HK-2 (cell line): ENCODE measurements around the gene ZNF394.

ENCODE experiments used
- DNase-seq: peaks from one replicate; pipeline ENCODE4 v3.0.0-alpha.2; 2018; ENCODE audit not compliant: unreplicated experiment

The ZNF394 gene

DNA sequence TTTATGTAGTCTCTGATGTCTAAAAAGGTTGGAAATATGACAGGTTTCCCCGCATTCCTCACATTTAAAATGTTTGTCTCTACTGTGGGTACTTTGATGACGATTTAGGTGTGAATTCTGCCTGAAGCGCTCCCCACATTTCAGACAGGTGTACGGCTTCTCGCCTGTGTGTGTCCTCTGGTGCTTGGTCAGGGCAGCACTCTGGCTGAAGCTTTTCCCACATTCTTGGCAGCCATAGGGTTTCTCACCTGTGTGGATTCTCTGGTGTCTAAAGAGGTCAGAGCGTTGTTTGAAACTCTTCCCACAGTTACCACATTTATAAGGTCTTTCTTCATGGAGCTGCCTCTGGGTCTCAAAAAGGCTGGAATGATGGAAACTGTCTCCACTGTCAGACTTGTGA is 6.3 kb downstream of the ZNF394 start:
- no peak for DNase-seq

DNA sequence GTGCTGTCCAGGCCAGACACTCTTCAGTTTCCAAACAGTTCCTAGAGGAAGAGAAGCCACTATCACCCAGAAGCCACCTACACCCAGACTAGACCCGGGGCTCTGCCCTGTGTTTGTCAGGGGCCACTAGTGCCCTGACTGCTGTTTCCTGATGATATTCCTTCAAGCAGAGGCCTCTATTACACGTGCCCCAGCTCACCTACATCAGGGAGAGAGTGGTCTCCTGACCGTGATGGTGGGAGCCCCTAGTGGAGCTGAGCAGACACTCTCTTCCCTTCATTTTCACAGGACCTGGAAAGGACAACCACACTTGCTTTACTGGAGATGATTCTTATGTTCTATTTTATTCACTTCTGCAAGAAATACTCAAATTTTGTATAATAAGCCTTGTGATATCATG is 9.2 kb downstream of the ZNF394 start:
- DNase-seq: no peak

DNA sequence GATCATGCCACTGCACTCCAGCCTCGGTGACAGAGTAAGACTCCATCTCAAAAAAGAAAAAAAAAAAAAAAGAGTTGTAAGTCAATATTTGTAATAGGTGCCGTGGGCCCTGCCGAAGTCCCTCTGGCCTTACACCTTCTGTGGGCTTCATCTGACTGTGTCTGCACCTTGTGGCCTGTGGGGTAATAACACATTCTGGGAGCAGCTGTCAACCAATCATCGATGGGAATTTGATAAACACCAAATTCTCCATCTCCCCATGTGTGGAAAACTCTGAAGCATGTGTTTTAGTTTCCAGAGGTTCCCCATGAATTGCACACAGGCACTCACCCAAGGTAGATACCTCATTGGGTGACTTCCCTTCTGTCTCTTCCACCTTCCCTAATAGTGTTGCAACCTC is 10.8 kb downstream of the ZNF394 start:
- DNase-seq: no peak

DNA sequence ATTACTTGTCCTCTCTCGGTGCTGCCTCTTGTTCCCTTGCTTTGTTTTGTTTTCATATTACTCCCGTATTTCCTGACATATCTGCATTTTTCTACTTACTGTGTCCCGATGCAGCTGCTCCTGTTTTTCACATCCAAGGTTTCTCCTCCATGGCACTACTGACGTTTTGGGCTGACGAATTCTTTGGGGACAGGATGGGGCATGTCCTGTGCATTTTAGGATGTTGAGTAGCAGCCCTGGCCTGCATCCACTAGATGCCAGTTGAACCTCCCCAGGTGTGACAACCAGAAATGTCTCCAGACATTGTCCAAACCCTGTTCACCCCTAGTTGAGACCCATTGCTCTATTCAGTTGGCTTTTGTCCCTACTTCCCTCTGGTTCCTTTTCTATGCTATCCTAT is 15.0 kb downstream of the ZNF394 start:
- no peak for DNase-seq

GRCh38 chr7:99478464-99479440 is 21.3 kb downstream of the ZNF394 start:
- DNase-seq: no peak

- DNase-seq: no peak
These were observed 24.0 kb downstream of the ZNF394 start for GRCh38 chr7:99476107-99476506.

DNA sequence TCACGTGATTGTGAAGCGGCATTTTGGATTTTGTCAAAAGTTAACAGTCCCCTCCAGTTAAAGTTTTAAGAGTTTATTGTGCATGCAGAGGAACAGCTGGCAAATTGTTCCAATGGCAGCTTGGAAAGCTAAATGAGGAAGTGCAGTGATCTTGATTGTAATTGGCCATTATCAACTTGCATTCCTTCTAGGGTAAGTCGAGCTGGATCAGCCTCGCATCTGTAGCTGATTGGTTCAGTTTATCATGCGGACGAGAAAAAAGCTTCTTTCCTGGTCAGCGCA is 26.8 kb downstream of the ZNF394 start:
- no peak for DNase-seq

DNA sequence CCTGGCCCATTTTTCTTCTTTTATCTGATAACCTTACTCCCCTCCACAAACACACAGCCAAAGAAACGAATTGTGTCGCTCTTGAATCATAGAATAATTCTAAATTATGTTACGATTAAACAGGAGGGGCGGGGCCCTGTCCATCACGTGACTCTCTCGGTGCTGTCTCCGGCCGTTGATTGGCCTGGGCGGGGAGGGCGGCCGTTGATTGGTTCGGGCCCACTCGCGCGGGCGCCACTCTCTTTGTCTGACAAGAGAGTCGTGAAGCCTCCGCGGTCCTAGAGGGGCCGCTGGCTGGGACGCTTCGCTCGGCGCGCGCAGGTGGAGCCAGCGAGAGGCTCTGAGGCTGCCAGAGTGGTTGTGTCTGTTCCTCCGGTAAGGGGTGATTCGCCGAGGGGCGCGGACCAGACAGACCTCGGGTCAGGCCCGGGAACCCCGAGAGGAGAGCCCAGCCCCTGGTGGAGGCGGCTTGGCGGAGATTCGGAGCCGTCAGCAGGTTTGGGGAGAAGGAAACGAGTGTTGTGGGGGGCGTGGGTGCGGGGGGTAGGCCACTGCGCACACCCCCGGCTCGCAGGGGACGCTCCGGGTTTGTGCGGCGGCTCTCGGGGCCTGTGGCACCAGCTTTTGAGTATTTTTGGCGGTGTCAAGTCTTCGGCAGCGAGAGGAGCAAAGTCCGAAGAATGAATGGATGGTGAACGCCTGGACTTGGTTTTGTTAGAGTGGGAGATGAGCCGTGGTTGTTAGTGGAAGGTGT is 27.3 kb downstream of the ZNF394 start, which contains the start of gene ZNF789:
Gene ZNF789, plus strand, starts transcription at position 330 of the 754 bp plus-strand sequence. CDS start 3,567 bp downstream, outside the sequence.
- DNase-seq: peak; percentile 98

DNA sequence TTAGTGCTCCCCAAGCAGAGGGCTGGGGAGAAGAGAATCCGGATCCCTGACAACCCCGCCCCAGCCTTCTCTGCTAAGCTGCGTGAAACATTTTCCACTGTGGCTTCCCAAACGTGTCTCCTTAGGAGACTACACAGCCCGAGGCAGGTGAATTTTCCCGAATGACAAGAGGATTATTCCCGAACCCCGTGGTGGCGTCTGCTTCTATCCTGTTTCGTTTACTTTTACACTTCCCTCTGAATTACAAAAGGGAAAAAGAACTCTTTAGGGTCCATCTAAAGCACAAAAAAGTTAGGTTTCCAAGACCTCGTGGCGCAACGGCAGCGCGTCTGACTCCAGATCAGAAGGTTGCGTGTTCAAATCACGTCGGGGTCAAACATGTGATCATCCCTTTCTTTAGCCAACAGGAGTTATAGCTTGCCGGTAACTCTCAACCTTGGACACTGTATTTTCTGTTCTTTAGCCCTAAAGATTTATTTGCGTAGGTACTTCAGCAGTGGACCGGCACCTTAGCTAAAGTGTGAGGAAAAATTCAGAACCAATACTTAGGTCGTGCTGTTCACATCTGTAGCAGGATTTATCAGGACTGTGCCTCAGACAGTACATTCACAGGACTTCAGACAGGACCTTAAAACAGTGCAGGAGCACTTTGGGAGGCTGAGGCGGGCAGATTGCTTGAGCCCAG is 30.6 kb downstream of the ZNF394 start:
- no peak for DNase-seq

DNA sequence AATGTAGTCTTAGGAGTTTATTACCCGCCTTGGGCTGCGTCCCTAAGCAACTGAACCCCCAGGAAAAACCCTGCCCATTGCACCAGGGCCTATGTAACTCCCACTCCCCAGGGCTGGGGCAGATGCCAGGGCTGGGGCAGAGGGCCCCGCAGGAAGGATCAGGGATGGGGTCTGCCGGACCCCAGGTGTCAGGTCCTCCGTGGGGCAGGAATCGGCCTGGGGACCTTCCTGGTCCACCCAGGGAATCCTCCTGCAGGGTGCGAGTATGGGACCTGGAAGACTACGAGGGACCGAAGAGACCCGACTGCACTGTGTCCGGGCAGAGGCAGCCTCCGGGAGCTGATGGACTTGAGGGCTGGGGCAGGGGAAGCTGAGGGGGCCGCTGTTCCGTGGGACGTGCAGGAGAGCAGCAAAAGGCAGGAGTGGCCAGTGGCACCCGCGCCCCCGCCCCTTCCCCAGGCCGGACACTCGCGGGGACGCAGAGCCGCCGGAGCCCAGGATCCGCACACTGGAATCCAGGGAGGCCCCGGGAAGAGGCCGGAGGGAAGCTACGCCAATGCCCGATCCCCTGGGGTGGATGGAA is 31.7 kb downstream of the ZNF394 start:
- no peak for DNase-seq

- DNase-seq: no peak
These were observed 34.7 kb downstream of the ZNF394 start for GRCh38 chr7:99465421-99465768.

DNA sequence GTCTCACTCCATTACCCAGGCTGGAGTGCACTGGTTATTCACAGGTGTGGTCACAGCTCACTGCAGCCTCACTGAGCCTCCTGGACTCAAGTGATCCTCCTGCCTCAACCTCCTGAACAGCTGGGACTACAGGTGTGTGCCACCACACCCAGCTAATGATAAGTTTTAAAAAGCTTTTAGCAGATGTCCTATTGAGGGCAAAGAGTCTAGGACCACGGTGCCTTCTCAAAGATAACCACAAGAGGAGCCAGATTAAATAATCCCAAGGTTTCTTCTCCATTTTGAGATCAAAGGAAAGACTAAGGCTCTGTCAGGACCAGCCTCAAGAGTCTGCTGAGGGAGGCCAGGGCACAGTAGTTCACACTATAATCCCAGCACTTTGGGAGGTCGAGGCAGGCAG is 38.9 kb downstream of the ZNF394 start:
- DNase-seq: no peak

- no peak for DNase-seq
These were observed 39.4 kb downstream of the ZNF394 start for GRCh38 chr7:99460651-99461050.

- no peak for DNase-seq
These were observed 41.0 kb downstream of the ZNF394 start for GRCh38 chr7:99459087-99459486.

- DNase-seq: no peak
These were observed 42.2 kb downstream of the ZNF394 start for GRCh38 chr7:99457650-99458493.

DNA sequence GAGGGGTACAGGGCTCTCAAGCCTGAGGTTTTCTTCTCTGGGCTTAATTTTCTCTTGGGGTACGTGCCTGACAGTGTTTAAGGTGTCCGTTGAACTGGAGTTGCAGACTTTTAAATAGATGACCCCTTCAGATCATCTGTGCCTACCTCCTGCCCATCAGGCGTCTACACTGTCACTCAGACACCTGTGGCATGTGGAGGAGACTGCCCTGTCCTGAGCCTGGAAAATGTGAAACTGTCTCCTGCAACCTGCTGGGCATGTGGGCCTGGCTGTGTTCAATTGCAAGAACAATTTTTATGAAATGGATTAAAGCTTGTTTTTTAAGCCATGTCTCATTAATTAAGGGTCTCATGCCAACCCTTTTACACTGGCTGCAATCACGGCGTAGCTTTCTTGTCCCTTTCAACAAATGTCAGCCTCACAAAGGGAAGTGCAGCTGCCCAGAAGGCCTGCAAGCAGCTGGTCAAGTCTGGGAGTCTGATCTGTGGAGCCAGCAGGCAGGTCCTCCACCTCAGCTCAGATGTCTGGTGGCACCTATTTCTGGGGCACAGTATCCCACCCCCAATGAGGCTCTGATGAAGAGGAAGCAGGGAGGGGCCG is 42.9 kb downstream of the ZNF394 start:
- no peak for DNase-seq

DNA sequence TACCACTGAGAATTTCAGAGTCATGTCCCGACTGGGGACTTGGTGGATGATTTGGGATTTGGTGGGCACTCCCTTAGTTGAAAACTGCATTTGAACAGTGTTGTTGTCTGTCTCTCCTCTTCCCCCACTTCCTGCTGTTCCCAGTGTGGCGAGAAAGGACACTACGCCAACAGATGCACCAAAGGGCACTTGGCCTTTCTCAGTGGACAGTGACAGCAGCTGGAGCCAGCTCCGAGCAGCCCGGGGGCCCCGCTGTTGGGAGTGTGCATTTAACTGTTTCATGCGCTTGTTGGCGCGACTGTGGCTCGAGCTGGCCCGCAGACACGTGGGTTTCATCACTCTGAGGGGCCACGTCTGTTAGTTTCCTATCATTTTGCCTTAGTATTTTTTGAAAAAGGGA is 43.8 kb downstream of the ZNF394 start:
- DNase-seq: no peak

GRCh38 chr7:99455874-99456273 is 44.2 kb downstream of the ZNF394 start:
- no peak for DNase-seq

- DNase-seq: no peak
These were observed 47.0 kb downstream of the ZNF394 start for GRCh38 chr7:99453105-99453504.

- no peak for DNase-seq
These were observed 47.5 kb downstream of the ZNF394 start for GRCh38 chr7:99452541-99452940.

- no peak for DNase-seq
These were observed 48.1 kb downstream of the ZNF394 start for GRCh38 chr7:99451936-99452335.
